Right kidney (tissue), 1 donor: Measurements from ENCODE around the gene EXD1.

Experiments
- DNase-seq: peaks from one replicate; pipeline ENCODE4 v3.0.0-alpha.2; 2016

Gene EXD1

DNA sequence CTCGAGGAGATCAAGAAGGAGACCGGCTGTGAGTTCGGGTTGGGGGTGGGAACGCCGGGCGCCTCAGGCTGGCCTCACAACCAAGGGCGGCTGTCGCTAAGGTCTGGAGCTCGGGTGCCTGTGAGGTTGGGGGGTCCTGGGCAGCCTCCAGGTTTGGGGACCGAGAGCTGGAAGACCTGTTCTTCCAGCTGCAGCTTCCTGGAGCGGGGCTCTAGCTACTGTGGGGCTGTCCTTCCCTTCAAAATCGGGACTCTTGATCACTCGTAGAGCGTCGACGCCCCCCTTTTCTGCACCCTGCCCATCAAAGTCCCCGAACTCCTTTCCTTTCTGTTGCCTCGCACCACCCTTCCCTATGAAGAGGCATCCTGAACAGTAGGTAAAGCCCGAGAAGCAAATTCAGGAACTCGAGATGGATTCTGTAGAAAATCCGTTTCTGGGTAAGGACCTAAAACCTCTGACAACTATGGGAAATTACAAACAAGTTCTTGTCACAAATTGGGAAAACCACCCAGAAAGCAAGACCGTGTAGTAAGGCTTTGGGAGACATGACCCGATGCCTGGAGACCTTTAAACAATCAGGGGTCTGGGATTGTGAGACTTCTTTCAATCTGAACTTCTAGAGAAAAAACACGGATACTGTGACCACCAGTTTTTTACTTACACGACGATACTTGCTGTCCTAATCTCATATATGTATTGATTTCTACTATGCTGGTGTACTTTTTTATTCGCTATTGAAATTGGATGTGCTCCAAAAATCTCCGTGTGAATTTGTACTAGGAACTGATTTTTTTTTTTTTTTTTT, 1.1 kb upstream of the EXD1 start:
- no peak for DNase-seq

DNA sequence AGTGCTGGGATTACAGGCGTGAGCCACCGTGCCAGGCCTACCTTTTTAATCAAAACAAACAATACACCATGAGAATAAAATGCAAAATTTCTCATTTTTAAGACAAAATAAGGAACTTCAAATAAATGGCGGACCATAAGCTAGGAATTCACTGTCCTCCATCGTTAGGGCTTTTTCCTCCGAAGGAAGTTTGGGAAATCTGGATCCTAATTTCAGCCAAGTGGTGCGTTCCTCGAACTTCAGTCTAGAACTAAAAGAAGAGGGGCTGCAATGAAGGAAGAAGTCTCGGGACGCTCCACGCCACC, 260 bp downstream of the EXD1 start:
- DNase-seq: no peak

DNA sequence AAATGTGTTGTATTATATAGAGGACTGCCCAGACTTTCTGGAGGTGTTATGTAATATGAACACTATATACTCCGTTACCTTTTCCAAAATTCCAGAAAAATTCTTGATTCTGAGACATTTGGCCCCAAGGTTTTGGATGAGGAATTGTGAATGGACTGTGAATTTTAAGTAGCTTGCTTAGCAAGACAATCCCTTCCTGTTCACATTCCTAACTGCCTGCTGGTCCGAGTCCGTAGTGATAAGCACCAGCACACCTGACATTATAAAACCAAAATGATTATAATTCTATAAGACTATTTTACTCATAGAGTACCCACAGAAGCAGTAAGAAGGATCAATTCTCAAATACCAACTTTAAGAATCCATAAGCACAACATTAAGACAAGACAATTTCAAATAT, 11.2 kb downstream of the EXD1 start:
- no peak for DNase-seq

GRCh38 chr15:41218851-41219250, 11.7 kb downstream of the EXD1 start:
- DNase-seq: no peak

- DNase-seq: no peak
Observed at GRCh38 chr15:41215708-41216107, 14.8 kb downstream of the EXD1 start.

DNA sequence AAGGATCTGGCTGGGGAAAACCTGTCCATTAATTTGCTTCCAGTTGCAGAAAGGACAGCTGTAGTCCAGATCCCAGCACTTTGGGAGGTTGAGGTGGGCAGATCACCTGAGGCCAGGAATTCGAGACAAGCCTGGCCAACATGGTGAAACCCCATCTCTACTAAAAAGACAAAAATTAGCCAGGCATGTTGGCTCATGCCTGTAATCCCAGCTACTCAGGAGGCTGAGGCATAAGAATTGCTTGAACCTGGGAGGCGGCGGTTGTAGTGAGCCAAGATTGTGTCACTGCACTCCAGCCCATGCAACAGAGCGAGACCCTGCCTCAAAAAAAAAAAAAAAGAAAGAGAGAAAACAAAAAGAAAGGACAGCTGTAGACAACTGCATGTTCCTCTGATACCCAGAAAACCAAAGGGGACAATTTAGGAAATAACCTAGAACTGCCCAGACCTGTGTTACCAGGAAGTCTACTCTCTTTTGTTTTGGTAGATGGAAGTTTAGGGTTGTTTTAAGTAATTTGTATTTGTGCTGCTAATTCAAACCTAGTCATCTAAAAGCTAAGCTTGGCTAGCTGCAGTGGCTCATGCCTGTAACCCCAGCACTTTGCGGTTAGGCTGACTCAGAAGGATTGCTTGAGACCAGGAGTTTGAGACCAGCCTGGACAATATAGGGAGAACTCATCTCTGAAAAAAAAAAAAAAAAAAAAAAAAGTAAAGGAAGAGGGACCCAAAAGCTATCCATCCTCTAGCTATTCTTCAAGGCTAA, 22.7 kb downstream of the EXD1 start:
- DNase-seq: no peak

DNA sequence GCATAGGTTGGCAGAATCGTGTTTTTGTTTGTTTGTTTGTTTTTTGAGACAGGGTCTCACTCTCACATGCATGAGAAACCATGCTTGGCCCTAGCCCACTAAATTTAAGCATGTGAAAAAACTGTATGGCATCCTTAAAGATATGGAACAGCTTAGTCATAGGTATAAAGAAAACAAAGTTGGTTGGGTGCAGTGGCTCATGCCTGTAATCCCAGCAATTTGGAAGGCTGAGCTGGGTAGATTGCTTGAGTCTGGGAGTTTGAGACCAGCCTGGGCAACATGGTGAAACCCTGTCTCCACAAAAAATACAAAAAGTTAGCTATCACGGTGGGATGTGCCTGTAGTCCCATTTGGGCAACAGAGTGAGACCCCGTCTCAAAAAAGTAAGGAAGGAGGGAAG, 25.2 kb downstream of the EXD1 start:
- DNase-seq: no peak

GRCh38 chr15:41203395-41203794, 27.2 kb downstream of the EXD1 start:
- no peak for DNase-seq

DNA sequence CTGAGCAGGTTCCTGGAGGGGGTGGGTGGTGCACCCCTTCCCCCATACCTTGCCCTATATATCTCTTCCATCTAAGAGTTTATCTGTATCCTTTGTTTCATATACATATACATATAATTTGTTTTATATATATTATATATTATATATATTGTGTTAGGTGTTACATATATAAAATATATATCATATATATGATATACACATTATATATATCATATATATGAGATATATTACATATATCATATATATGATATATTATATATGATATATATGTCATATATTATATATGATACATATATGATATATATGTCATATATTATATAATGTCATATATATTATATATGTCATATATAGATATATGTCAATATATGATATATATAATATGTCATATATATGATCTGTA, 31.1 kb downstream of the EXD1 start:
- no peak for DNase-seq

DNA sequence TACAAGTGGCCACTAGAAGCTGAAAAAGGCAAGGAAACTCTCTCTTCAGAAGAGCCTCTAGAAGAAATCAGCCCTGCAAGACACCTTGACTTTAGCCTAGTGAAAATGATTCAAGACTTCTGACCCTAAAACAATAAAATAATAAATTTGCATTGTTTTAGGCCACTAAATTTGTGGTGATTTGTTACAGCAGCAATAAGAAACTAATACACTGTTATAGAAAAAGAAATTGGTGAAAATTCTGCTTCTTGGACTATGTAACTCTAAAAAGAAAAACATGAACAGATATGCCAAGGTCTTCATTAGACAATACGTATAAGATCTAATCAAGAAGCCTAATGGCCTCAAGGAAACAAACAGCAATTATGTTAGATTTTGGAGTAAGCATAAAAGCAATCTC, 36.1 kb downstream of the EXD1 start:
- DNase-seq: no peak

GRCh38 chr15:41183581-41183980, 47.0 kb downstream of the EXD1 start:
- DNase-seq: no peak

DNA sequence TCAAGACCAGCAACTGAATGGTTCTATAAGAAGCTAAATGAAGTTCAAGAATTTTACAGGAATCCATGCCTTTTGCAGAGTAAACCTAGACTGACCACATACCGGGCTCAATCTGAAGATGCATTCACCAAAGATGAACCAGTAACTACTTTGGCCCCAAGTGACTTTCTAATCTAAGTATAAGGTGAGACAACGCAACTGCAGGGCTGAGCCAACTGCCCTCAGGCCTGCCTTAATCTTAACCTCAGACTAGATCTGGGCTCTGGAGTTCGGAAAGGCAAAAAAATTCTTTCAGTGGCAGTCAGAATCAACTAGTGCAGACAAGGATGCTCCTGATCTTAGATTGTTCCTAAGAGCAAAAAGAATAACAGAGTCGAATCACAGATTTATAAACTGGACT, 48.3 kb downstream of the EXD1 start:
- no peak for DNase-seq

DNA sequence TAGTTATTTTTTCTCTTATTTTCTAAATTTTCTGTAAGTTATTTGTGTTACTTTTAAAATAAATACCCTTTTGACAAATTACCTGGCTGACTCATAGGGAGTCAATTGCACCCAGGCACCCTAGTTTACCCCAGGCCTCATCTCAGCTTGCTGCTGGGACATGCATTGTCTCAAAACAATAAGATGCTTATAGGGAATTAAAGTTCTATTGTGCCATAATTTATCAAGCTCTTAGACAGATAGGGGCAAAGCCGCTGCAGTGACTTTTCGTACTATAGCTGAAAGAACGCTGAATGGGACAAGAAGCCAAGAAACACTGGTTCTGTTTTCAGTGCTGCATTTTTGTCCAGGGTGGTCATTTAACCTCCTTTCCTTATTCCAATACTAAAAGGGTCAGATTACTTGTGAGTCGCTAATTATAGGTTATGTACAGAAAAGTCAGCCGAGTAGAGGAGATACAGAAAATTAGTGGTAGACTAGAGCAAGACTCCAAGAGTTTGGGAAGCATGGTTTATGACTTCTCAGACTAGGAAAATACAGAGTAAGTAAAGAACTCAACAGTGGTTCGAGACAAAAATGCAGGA, 50.3 kb downstream of the EXD1 start:
- no peak for DNase-seq

- DNase-seq: no peak
Observed at GRCh38 chr15:41169781-41170180, 60.8 kb downstream of the EXD1 start.

GRCh38 chr15:41169086-41169485, 61.5 kb downstream of the EXD1 start:
- no peak for DNase-seq

DNA sequence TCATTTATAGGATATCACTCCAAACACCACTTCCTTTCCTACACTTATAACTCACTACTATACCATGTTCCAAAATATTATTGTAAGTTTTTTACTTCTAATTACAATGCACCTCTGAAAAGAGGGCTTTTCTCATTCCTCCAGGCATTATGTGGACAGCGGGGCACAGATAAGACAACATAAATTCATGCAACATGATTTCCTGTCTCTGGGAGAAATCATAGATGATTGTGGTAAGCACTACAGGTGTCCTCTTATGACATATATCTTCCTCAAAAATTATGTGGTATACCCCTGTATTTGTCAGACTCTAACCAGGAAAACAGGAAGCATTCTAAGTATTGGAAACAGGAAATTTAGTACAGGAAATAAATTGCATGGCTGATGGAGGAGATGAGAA, 68.8 kb downstream of the EXD1 start:
- no peak for DNase-seq

DNA sequence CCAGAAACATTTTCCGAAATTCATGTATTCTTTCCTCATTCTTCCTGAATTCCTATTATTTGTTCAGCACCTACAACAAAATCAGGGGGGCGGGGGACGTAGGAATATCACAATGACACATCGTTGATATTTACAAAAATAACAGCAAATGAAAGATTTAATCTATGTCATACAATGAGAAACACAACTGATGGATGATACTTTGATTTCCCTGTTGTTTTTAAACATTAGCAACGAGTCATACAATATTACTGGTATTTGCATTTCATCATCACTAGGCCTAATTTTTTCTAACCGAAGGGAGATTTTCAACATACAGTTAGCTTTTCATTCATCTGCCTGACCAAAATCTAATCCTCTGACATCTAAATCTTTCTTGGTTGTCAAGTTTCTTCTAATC, 69.2 kb downstream of the EXD1 start:
- no peak for DNase-seq

DNA sequence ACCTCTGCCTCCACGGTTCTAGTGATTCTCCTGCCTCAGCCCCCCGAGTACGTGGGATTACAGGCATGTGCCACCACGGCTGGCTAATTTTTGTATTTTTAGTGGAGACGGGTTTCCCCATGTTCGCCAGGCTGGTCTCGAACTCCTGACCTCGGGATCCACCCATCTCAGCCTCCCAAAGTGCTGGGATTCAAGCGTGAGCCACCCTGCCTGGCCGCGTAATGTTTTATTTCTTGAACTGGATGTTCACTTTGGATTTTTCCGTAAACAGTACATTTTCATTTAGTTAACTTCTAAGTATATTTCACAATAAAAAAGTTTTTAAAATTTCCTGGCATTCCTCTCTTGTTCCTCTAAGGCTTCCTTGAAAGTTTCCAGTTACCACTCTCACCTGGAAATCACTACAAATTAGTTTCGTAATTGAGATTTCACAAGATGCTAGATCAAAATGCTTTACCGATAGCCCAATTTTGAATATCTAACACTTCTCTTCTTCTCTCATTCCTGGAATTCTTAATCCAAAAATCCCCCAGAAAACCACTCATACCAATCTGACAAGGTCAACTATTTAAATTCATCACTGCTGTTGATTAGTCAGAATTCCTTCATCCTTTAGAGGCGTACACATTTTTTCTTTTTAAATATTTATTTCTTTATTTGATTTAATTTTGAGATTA, 69.8 kb downstream of the EXD1 start:
- DNase-seq: no peak

- DNase-seq: no peak
Observed at GRCh38 chr15:41154412-41154811, 76.1 kb downstream of the EXD1 start.

- no peak for DNase-seq
Observed at GRCh38 chr15:41153733-41154132, 76.8 kb downstream of the EXD1 start.

GRCh38 chr15:41151451-41152005, 79.0 kb downstream of the EXD1 start:
- no peak for DNase-seq

- DNase-seq: no peak
Observed at GRCh38 chr15:41150279-41150678, 80.3 kb downstream of the EXD1 start.

GRCh38 chr15:41148065-41148464, 82.5 kb downstream of the EXD1 start:
- DNase-seq: no peak
